HCT116 (cell line): Measurements from ENCODE around the gene TSTD2. TPM values are rescaled to one million over a fixed set of nuclear protein-coding genes. Genes with fewer than 3 reads are reported as not detected.

Experiments
- ATAC-seq: fragments of 200-7000 bp; cut with Tn5 transposase; 2 replicates; pipeline ENCODE4 v1.9.1; 2020; ENCODE audit warnings: mild to moderate bottlenecking, moderate library complexity
- BruUV-seq: library from RNA; stranded (reverse); fragments of 400-500 nt; replicated peaks from 2 replicates; lab custom pipeline; 2021; lab: Mats Ljungman, UMichigan
- CTCF ChIA-PET: fragments of 300-600 bp; sonication (Branson Sonifier 250); formaldehyde crosslinking; loops from one replicate; lab custom pipeline; 2021; ENCODE audit warnings: antibody characterized with exemption; lab: Charles Lee
- POLR2A ChIA-PET: fragments of 300-600, 350-600 bp; sonication (Branson Sonifier 250); formaldehyde crosslinking; loops from one replicate; lab custom pipeline; 2021; ENCODE audit warnings: antibody characterized with exemption; lab: Charles Lee
- RAD21 ChIA-PET, 2 experiments: fragments of 300-600 bp; sonication (Branson Sonifier 250); formaldehyde crosslinking; loops; one replicate each; lab custom pipeline; 2023; ENCODE audit warnings: low total read pairs in 2 of 2; ENCODE audit not compliant: uncharacterized antibody in 2 of 2, unreplicated experiment in 2 of 2, low non-redundant PET in 1 of 2; lab: Charles Lee
- DNase-seq: peaks from one replicate; pipeline ENCODE4 v3.0.0-alpha.2; 2010; ENCODE audit warnings: low read depth, low spot score
- H2AFZ ChIP-seq: fragments of 200-600 bp; shearing (Covaris generic), sonication (generic); 2 replicates; pipeline ENCODE4 v1.6.1; 2017; ENCODE audit warnings: low read depth, mixed run types, mixed read lengths, antibody characterized with exemption, low read length; ENCODE audit not compliant: poor library complexity, severe bottlenecking
- H3K27ac ChIP-seq: 2 replicates; pipeline ENCODE4 v1.5.1; 2012; ENCODE audit warnings: low read depth, low read length
- H3K27me3 ChIP-seq: fragments of 200-600 bp; sonication (generic); 2 replicates; pipeline ENCODE4 v1.6.1; 2016; ENCODE audit warnings: mixed run types, low read length, mixed read lengths; ENCODE audit not compliant: insufficient read depth
- H3K36me3 ChIP-seq, 2 experiments: fragments of 200-500 bp in 1 of 2; fragments of 200-600 bp in 1 of 2; sonication (Bioruptor generic) in 1 of 2; sonication (generic) in 1 of 2; 2 replicates each; pipeline versions ENCODE4 v1.5.1 to v1.6.1; 2014 to 2016; ENCODE audit warnings: low read length in 2 of 2, inconsistent platforms in 1 of 2, mixed read lengths in 1 of 2, mixed run types in 1 of 2; ENCODE audit not compliant: insufficient read depth in 2 of 2, control insufficient read depth in 1 of 2
- H3K4me1 ChIP-seq, 2 experiments: fragments of 200-600 bp in 1 of 2; sonication (generic) in 1 of 2; 2 replicates each; pipeline versions ENCODE4 v1.5.1 to v1.6.1; 2012 to 2017; ENCODE audit warnings: low read length in 2 of 2, inconsistent platforms in 1 of 2, mild to moderate bottlenecking in 1 of 2, mixed read lengths in 1 of 2, mixed run types in 1 of 2, moderate library complexity in 1 of 2; ENCODE audit not compliant: insufficient read depth in 2 of 2, control insufficient read depth in 1 of 2
- H3K4me2 ChIP-seq: fragments of 200-600 bp; sonication (generic); 2 replicates; pipeline ENCODE4 v1.6.1; 2017; ENCODE audit warnings: mixed run types, low read length, mixed read lengths
- H3K4me3 ChIP-seq, 2 experiments: fragments of 200-600 bp in 1 of 2; sonication (generic) in 1 of 2; replicated peaks in 1 of 2; 2 replicates each; pipeline ENCODE4 v1.5.1; 2011 to 2016; ENCODE audit warnings: low read length in 2 of 2, control low read depth in 1 of 2, low read depth in 1 of 2, mild to moderate bottlenecking in 1 of 2, mixed read lengths in 1 of 2, mixed run types in 1 of 2
- H3K79me2 ChIP-seq: fragments of 200-600 bp; sonication (generic); 2 replicates; pipeline ENCODE4 v1.6.1; 2017; ENCODE audit warnings: mild to moderate bottlenecking, mixed run types, low read length, moderate library complexity, mixed read lengths; ENCODE audit not compliant: insufficient read depth
- H3K9ac ChIP-seq: fragments of 200-600 bp; sonication (generic); 2 replicates; pipeline ENCODE4 v1.6.1; 2016; ENCODE audit warnings: low read length, mixed read lengths
- H3K9me2 ChIP-seq: fragments of 200-600 bp; sonication (generic), shearing (Covaris generic); 2 replicates; pipeline ENCODE4 v1.6.1; 2017; ENCODE audit warnings: mixed run types, mild to moderate bottlenecking, moderate library complexity; ENCODE audit not compliant: insufficient read depth
- H3K9me3 ChIP-seq, 2 experiments: fragments of 200-500 bp in 1 of 2; fragments of 200-600 bp in 1 of 2; sonication (Bioruptor generic) in 1 of 2; sonication (generic) in 1 of 2; 2 replicates each; pipeline ENCODE4 v1.6.1; 2014 to 2017; ENCODE audit warnings: low read length in 2 of 2, mixed read lengths in 2 of 2, inconsistent platforms in 1 of 2, low read depth in 1 of 2, mild to moderate bottlenecking in 1 of 2, mixed run types in 1 of 2, moderate library complexity in 1 of 2; ENCODE audit not compliant: control insufficient read depth in 1 of 2, insufficient read depth in 1 of 2
- H4K20me1 ChIP-seq: fragments of 200-600 bp; sonication (generic), shearing (Covaris generic); 2 replicates; pipeline ENCODE4 v1.6.1; 2017; ENCODE audit warnings: mixed run types, mild to moderate bottlenecking, moderate library complexity; ENCODE audit not compliant: insufficient read depth
- EGR1 ChIP-seq: IDR thresholded peaks from 2 replicates; pipeline ENCODE4 v1.6.1; 2012; ENCODE audit warnings: low read depth
- ELF1 ChIP-seq: IDR thresholded peaks from 2 replicates; pipeline ENCODE4 v1.6.1; 2012; ENCODE audit warnings: low read depth, borderline replicate concordance
- FOSL1 ChIP-seq: IDR thresholded peaks from 2 replicates; pipeline ENCODE4 v1.6.1; 2012; ENCODE audit warnings: low read depth
- POLR2AphosphoS5 ChIP-seq: IDR thresholded peaks from 2 replicates; pipeline ENCODE4 v1.6.1; 2011; ENCODE audit warnings: mild to moderate bottlenecking, low read depth, low read length, moderate library complexity
- RAD21 ChIP-seq: IDR thresholded peaks from 2 replicates; pipeline ENCODE4 v1.6.1; 2012; ENCODE audit warnings: low read depth, mild to moderate bottlenecking
- SP1 ChIP-seq: IDR thresholded peaks from 2 replicates; pipeline ENCODE4 v1.6.1; 2012; ENCODE audit warnings: low read depth
- ZFX ChIP-seq: fragments of 450-650 bp; IDR thresholded peaks from 2 replicates; pipeline ENCODE4 v1.6.1; 2017
- ZNF274 ChIP-seq: fragments of 200-500 bp; sonication (Bioruptor generic); IDR thresholded peaks from 2 replicates; pipeline ENCODE4 v1.6.1; 2014; ENCODE audit warnings: mild to moderate bottlenecking, low read depth, low read length, inconsistent platforms
- intact Hi-C: fragments of 100-400 bp; cut with micrococcal nuclease; formaldehyde crosslinking; loops from 2 replicates; pipeline ENCODE4 v1.10.0; 2022
- total RNA-seq: library from RNA; stranded (reverse); gene quantifications from one replicate; pipeline ENCODE4 v1.2.1, GENCODE V29; 2021; ENCODE audit not compliant: unreplicated experiment
- TF ChIP-seq, protein P1 (sequence below): IDR thresholded peaks from 2 replicates; pipeline ENCODE4 v1.6.1; 2011; ENCODE audit warnings: mild to moderate bottlenecking, low read length, moderate library complexity; ENCODE audit not compliant: insufficient replicate concordance; ENCODE audit errors: extremely low read depth
- TF ChIP-seq, protein P2 (sequence below): IDR thresholded peaks from 2 replicates; pipeline ENCODE4 v1.6.1; 2012

Gene TSTD2
- total RNA-seq, 1 experiment from 2014 or later, result 16.0 TPM

DNA sequence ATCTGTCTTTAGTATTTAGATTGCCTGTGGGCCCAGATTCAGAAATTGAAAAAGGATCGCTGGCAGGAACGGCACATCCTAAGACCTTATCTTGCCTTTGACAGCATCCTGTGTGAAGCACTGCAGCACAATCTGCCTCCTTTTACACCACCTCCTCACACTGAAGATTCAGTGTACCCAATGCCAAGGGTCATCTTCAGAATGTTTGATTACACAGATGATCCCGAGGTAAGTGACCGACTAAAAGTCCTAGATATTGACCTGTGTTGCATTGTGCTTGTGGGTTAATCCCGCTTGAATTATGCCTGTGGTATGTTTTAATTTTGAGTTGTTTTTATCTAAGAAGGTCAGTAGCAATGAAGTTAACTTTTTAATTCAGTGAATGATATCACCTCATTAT, 14.8 kb upstream of the TSTD2 start:
- H3K4me3 ChIP-seq, result no peak overlapping the region
- TF ChIP-seq, protein P1, sequence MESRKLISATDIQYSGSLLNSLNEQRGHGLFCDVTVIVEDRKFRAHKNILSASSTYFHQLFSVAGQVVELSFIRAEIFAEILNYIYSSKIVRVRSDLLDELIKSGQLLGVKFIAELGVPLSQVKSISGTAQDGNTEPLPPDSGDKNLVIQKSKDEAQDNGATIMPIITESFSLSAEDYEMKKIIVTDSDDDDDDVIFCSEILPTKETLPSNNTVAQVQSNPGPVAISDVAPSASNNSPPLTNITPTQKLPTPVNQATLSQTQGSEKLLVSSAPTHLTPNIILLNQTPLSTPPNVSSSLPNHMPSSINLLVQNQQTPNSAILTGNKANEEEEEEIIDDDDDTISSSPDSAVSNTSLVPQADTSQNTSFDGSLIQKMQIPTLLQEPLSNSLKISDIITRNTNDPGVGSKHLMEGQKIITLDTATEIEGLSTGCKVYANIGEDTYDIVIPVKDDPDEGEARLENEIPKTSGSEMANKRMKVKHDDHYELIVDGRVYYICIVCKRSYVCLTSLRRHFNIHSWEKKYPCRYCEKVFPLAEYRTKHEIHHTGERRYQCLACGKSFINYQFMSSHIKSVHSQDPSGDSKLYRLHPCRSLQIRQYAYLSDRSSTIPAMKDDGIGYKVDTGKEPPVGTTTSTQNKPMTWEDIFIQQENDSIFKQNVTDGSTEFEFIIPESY, result no peak
- no peak for TF ChIP-seq ELF1
- no peak for TF ChIP-seq POLR2AphosphoS5
- no peak for TF ChIP-seq ZFX
- TF ChIP-seq, protein P2, sequence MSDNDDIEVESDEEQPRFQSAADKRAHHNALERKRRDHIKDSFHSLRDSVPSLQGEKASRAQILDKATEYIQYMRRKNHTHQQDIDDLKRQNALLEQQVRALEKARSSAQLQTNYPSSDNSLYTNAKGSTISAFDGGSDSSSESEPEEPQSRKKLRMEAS, result no peak
- no peak for TF ChIP-seq FOSL1
- TF ChIP-seq EGR1, result no peak
- TF ChIP-seq SP1, result no peak
- TF ChIP-seq RAD21, result no peak
- TF ChIP-seq ZNF274, result no peak
- peaks cover 64% of the 10 kb centered on the region for H3K79me2 ChIP-seq
- H3K4me1 ChIP-seq, result no peaks in the 10 kb centered on the region
- ChIA-PET POLR2A (no interaction called here), CTCF (interaction anchor here (0.9 kb wide), 1 partner anchor 9 kb away, joined by 3 read pairs; no protein-coding TSS in a partner anchor), RAD21 (no interaction called here)
- no peak overlapping the region for H3K27ac ChIP-seq
- intact Hi-C loops, result no loop called here
- no TSS peak for BruUV-seq
- H3K9me3 ChIP-seq, result no peaks in the 10 kb centered on the region
- DNase-seq (no peak), ATAC-seq (no peak)
- H3K4me2 ChIP-seq, result no peak overlapping the region
- no peaks in the 10 kb centered on the region for H3K27me3 ChIP-seq
- H2AFZ ChIP-seq, result no peak overlapping the region
- peaks cover 61 to 64% of the 10 kb centered on the region in 2 experiments; a peak in 3 of 4 replicates for H3K36me3 ChIP-seq
- peaks cover 5% of the 10 kb centered on the region; the same call in 1 of the 2 replicates for H4K20me1 ChIP-seq
- no peaks in the 10 kb centered on the region for H3K9me2 ChIP-seq
- no peak overlapping the region for H3K9ac ChIP-seq
